Heart right ventricle (tissue), 16 donors: ENCODE data around the gene GPC5. TPM values are rescaled to one million over a fixed set of nuclear protein-coding genes. Genes with fewer than 3 reads are reported as not detected.

Experiments
- ATAC-seq, 8 donors: fragments of 200-7000 bp; cut with Tn5 transposase; one replicate each; pipeline ENCODE4 v1.9.1; 2020; ENCODE audit warnings: mild to moderate bottlenecking in 8 of 8, moderate library complexity in 8 of 8, moderate number of reproducible peaks in 1 of 8
- DNase-seq, 2 donors: peaks; one replicate each; pipeline ENCODE4 v3.0.0-alpha.2; 2020
- H3K27ac ChIP-seq, 10 donors: fragments of 200-600 bp; sonication (generic) in 2 of 10; one replicate each; pipeline versions ENCODE4 v1.5.0 to v1.8.0; 2020 to 2022; ENCODE audit warnings: mild to moderate bottlenecking in 3 of 10
- H3K27me3 ChIP-seq, 7 donors: fragments of 200-600 bp; one replicate each; pipeline ENCODE4 v1.8.0; 2021 to 2022; ENCODE audit warnings: mild to moderate bottlenecking in 2 of 7
- H3K36me3 ChIP-seq, 9 donors: fragments of 200-600 bp; sonication (generic) in 1 of 9; one replicate each; pipeline versions ENCODE4 v1.5.0 to v1.8.0; 2020 to 2022; ENCODE audit warnings: mild to moderate bottlenecking in 2 of 9
- H3K4me1 ChIP-seq, 9 donors: fragments of 200-600 bp; sonication (generic) in 1 of 9; one replicate each; pipeline versions ENCODE4 v1.5.0 to v1.8.0; 2020 to 2022; ENCODE audit warnings: mild to moderate bottlenecking in 4 of 9
- H3K4me3 ChIP-seq, 10 donors: fragments of 200-600 bp; sonication (generic) in 2 of 10; one replicate each; pipeline versions ENCODE4 v1.5.0 to v1.8.0; 2020 to 2022; ENCODE audit warnings: mild to moderate bottlenecking in 7 of 10, moderate library complexity in 2 of 10
- H3K9me3 ChIP-seq, 11 donors: fragments of 200-600 bp in 10 of 11; sonication (generic) in 2 of 11; one replicate each; pipeline versions ENCODE4 v1.5.0 to v1.8.0; 2013 to 2022; ENCODE audit warnings: mild to moderate bottlenecking in 2 of 11, control low read depth in 1 of 11, moderate library complexity in 1 of 11
- WGBS, 2 donors: extraction: QIAGEN DNeasy Blood & Tissue Kit; methylation state at CpG; one replicate each; pipeline ENCODE4 v1.1.7; 2013; ENCODE audit warnings: inconsistent platforms in 1 of 2; 5-methylcytosine and 5-hydroxymethylcytosine counted together
- intact Hi-C, 10 donors: fragments of 100-400 bp; cut with DNase I; formaldehyde crosslinking; loops; one replicate each; pipeline versions ENCODE4 v1.11.1 to v1.14.2; 2022
- polyA plus RNA-seq, 2 donors: library from polyadenylated mRNA; stranded (reverse); fragments of 200-250 nt; gene quantifications; one replicate each; pipeline ENCODE4 v1.2.3, GENCODE V29; 2013
- total RNA-seq, 10 donors: library from RNA; stranded (reverse); fragmentation: NEBNext Ultra II Directional in 3 of 10; extraction: Animal tissue kit (Norgen Biotek cat#: 25700) in 3 of 10; gene quantifications; one replicate each; pipeline versions ENCODE4 v1.2.1 to v1.2.4, GENCODE V29; 2021 to 2023
- TF ChIP-seq, protein P1 (sequence below), 9 donors: fragments of 200-600 bp; sonication (generic) in 2 of 9; IDR thresholded peaks; one replicate each; pipeline versions ENCODE4 v1.5.0 to v1.8.0; 2021 to 2022; ENCODE audit warnings: antibody characterized with exemption in 9 of 9, mild to moderate bottlenecking in 5 of 9, moderate library complexity in 1 of 9
- donor health status: Arrhythmogenic right ventricular cardiomyopathy.
- donor health status: ischemic (EF 13 %, LVEDD 7.1; RV severe dilation, severe dysfunction).
- donor health status: healthy with polysubstance abuse.
- donor health status: DM: no; HTN: yes; CAD: no.
- donor health status: DM: no; HTN: no; CAD: no.
- donor health status: ischemic (EF 25% LVEDD 6.9; RV normal size, moderate dysfunction).
- donor health status: ischemic (EF 25% LVEDD 5.7; RV mildly dilated, moderate dysfunction).
- donor health status: healthy.
- donor health status: DM: yes; HTN: yes; CAD: no.
- donor health status: Ischemic cardiomyopathy.
- donor health status: ischemic (EF 35%, LVEDD 5.7; RV mildly dilated, moderate dysfunction).
- donor health status: nonischemic (EF 11% LVEDD 7.7; RV severe dilation, severe dysfunction).
- donor health status: DM: yes; HTN: yes; CAD: no.
- donor health status: PGD.
- donor health status: ischemic (EF 29% LVEDD 5.4; RV normal size, mild dysfunction).
- donor health status: nonischemic (EF 23%, LVEDD 6.1; RV moderate dilation, normal function).

The GPC5 gene
- total and polyA plus RNA-seq, 12 donors: 0.01 to 3.5 (median 0.70) TPM; not detected in 1

DNA sequence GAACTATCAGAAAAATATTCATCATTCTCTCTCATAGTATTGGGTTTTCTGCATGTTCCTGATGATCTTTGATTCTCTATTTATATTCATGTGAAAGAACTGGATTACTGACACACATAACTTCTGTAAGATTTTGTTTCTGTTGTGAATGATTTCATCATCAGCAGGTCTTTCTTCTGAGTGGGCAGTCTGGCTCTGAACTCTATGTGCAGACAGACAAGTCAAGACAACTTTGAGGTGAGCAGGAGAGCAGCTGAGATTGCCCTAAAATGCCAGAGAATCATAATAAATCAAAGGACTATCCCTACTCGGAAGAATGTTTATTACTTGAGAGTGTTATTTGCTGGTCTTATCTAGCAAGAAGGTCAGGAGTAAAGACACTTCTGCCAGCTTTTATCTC is 1176.1 kb downstream of the GPC5 start:
- Histone ChIP-seq H3K27me3 (no peaks in the 10 kb centered on the region), H3K36me3 (no peaks in the 10 kb centered on the region), H3K27ac (no peak overlapping the region), H3K4me3 (no peak overlapping the region), H3K9me3 (no peaks in the 10 kb centered on the region), H3K4me1 (no peaks in the 10 kb centered on the region)
- no peak for ATAC-seq
- no peak for DNase-seq
- TF ChIP-seq, protein P1, sequence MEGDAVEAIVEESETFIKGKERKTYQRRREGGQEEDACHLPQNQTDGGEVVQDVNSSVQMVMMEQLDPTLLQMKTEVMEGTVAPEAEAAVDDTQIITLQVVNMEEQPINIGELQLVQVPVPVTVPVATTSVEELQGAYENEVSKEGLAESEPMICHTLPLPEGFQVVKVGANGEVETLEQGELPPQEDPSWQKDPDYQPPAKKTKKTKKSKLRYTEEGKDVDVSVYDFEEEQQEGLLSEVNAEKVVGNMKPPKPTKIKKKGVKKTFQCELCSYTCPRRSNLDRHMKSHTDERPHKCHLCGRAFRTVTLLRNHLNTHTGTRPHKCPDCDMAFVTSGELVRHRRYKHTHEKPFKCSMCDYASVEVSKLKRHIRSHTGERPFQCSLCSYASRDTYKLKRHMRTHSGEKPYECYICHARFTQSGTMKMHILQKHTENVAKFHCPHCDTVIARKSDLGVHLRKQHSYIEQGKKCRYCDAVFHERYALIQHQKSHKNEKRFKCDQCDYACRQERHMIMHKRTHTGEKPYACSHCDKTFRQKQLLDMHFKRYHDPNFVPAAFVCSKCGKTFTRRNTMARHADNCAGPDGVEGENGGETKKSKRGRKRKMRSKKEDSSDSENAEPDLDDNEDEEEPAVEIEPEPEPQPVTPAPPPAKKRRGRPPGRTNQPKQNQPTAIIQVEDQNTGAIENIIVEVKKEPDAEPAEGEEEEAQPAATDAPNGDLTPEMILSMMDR (IDR thresholded peaks at IDR 0.05): no peak
- intact Hi-C loops: no loop called here
- 66 to 81% methylated on average over 1 of the region's 1 CpG for WGBS, 2 donors

DNA sequence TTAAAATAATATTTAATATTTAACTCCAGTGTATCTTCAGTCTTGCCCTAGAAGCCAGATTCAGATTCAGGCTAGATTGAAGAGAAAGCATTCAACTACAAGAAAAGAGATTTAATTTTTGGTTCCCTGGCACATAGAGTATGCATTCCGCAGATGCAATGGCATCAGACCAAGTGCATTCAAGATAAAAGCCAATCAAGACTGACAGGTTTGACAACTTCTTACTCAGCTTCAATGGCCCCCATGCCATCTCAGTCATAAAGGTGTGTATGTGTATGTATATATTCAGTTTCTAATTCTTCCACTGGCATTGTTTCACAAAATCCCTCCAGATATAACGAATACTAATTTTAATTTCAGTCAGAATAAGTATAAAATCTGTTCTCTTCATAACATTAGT is 1177.4 kb downstream of the GPC5 start:
- no peaks in the 10 kb centered on the region for H3K9me3 ChIP-seq
- no peak for DNase-seq
- no peak overlapping the region for H3K4me3 ChIP-seq
- no peaks in the 10 kb centered on the region for H3K4me1 ChIP-seq
- intact Hi-C loops: no loop called here
- no peak overlapping the region for H3K27ac ChIP-seq
- WGBS, 2 donors: 80 to 92% methylated on average over 2 of the region's 2 CpGs
- H3K27me3 ChIP-seq: no peaks in the 10 kb centered on the region
- TF ChIP-seq, protein P1 (IDR thresholded peaks at IDR 0.05): no peak
- no peak for ATAC-seq
- H3K36me3 ChIP-seq: no peaks in the 10 kb centered on the region

DNA sequence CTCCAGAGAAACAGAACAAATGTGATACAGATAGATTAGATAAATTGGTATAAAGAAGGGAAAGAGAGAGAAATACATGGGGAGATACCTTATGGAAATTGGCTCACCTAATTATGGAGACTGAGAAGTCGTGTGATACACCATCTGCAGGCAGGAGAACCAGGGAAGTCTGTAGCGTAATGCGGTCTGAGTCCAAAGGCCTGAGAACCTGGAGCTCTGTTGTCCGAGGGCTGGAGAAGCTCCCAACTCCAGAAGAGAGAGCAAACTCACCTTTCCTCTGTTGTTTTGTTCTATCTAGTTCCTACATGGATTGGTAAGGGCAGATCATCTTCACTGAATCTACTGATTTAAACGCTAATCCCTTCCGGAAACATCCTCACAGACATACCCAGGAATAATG is 1179.9 kb downstream of the GPC5 start:
- no peaks in the 10 kb centered on the region for H3K36me3 ChIP-seq
- DNase-seq: no peak
- no peak overlapping the region for H3K4me3 ChIP-seq
- no peak for ATAC-seq
- no peaks in the 10 kb centered on the region for H3K4me1 ChIP-seq
- intact Hi-C loops: no loop called here
- TF ChIP-seq, protein P1 (IDR thresholded peaks at IDR 0.05): no peak
- 87 to 90% methylated on average over 6 of the region's 6 CpGs for WGBS, 2 donors
- no peaks in the 10 kb centered on the region for H3K27me3 ChIP-seq
- peaks cover 0 to 16% (median 0%) of the 10 kb centered on the region in 11 donors for H3K9me3 ChIP-seq
- H3K27ac ChIP-seq: no peak overlapping the region

DNA sequence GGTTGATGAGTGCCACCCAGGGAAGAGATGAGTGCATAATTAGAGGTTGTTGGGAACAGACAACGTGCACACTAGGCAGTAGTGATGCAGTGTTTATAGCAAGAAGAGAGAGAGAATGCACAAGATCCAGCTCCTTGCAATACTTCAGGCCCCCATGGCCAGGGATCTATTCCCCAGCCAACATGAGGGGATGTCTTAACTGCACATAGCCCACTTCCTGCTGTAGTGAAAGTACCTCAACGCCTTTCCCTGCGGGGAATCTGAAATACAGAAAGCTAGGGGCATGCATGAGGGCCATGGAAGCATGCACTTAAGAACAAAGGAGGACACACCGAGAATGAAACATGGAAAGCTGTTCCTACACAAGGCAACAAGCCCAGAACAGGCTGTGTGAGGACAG is 1191.5 kb downstream of the GPC5 start:
- no peak overlapping the region for H3K27ac ChIP-seq
- no peak for DNase-seq
- no peak for ATAC-seq
- intact Hi-C loops: no loop called here
- TF ChIP-seq, protein P1 (IDR thresholded peaks at IDR 0.05): no peak
- peaks cover 0 to 7% (median 0%) of the 10 kb centered on the region in 11 donors for H3K9me3 ChIP-seq
- no peaks in the 10 kb centered on the region for H3K27me3 ChIP-seq
- no peak overlapping the region for H3K4me3 ChIP-seq
- H3K4me1 ChIP-seq: no peaks in the 10 kb centered on the region
- WGBS, 2 donors: 86 to 89% methylated on average over 4 of the region's 4 CpGs
- no peaks in the 10 kb centered on the region for H3K36me3 ChIP-seq
